SK-N-SH (cell line): Measurements from ENCODE around the gene RAPGEF1.

Experiments
- CHD2 ChIP-seq: fragments of 150-350 bp; IDR thresholded peaks from 2 replicates; pipeline ENCODE4 v1.6.1; 2018; ENCODE audit warnings: low read length; ENCODE audit not compliant: partially characterized antibody
- EP300 ChIP-seq, 2 experiments: IDR thresholded peaks; 2 replicates each; pipeline versions ENCODE4 v1.4.0 to v1.6.1; 2012; ENCODE audit warnings: borderline replicate concordance in 1 of 2, low read depth in 1 of 2, low read length in 1 of 2
- MXI1 ChIP-seq: IDR thresholded peaks from 2 replicates; pipeline ENCODE4 v1.6.1; 2012; ENCODE audit warnings: mild to moderate bottlenecking, low read depth, low read length, improper control_type of control experiment
- POLR2AphosphoS5 ChIP-seq: IDR thresholded peaks from 2 replicates; pipeline ENCODE4 v1.6.1; 2012; ENCODE audit warnings: low read depth, low read length
- RAD21 ChIP-seq: IDR thresholded peaks from 2 replicates; pipeline ENCODE4 v1.6.1; 2012; ENCODE audit warnings: mild to moderate bottlenecking, low read length
- SIN3A ChIP-seq: IDR thresholded peaks from 2 replicates; pipeline ENCODE4 v1.6.1; 2012; ENCODE audit warnings: low read depth, mild to moderate bottlenecking, low read length, moderate library complexity, borderline replicate concordance
- TEAD4 ChIP-seq: IDR thresholded peaks from 2 replicates; pipeline ENCODE4 v1.4.0; 2012; ENCODE audit warnings: mild to moderate bottlenecking, borderline replicate concordance; ENCODE audit not compliant: insufficient read depth
- TF ChIP-seq, protein P1 (sequence below): fragments of 200-600 bp; sonication (generic); IDR thresholded peaks from 2 replicates; pipeline ENCODE4 v1.6.1; 2017; ENCODE audit warnings: antibody characterized with exemption, mild to moderate bottlenecking, moderate library complexity
- TF ChIP-seq, protein P2 (sequence below): IDR thresholded peaks from 2 replicates; pipeline ENCODE4 v1.6.1; 2012; ENCODE audit warnings: mild to moderate bottlenecking, low read depth, low read length, moderate library complexity
- TF ChIP-seq, protein P3 (sequence below): IDR thresholded peaks from 2 replicates; pipeline ENCODE4 v1.4.0; 2012; ENCODE audit warnings: low read depth

DNA sequence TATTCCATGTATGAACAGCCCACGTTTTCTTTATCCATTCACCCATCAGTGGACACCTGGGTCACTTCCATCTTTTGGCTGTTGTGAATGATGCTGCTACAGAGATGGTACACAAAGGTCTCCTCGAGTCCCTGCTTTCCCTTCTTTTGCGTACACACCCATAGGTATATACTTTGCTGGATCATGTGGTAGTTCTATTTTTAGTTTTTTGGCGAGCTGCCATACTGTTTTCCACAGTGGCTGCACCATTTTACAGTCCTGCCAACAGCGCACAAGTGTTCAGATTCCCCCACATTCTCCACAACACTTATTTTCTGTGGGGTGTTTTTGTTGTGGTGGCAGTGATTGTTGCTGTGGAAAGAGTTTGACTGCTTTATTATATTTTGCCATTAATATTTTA lies 16.2 kb downstream of the RAPGEF1 start:
- TF ChIP-seq, protein P1, sequence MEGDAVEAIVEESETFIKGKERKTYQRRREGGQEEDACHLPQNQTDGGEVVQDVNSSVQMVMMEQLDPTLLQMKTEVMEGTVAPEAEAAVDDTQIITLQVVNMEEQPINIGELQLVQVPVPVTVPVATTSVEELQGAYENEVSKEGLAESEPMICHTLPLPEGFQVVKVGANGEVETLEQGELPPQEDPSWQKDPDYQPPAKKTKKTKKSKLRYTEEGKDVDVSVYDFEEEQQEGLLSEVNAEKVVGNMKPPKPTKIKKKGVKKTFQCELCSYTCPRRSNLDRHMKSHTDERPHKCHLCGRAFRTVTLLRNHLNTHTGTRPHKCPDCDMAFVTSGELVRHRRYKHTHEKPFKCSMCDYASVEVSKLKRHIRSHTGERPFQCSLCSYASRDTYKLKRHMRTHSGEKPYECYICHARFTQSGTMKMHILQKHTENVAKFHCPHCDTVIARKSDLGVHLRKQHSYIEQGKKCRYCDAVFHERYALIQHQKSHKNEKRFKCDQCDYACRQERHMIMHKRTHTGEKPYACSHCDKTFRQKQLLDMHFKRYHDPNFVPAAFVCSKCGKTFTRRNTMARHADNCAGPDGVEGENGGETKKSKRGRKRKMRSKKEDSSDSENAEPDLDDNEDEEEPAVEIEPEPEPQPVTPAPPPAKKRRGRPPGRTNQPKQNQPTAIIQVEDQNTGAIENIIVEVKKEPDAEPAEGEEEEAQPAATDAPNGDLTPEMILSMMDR: no peak
- TF ChIP-seq POLR2AphosphoS5 (no peak), EP300 (IDR thresholded peaks at IDR 0.05; ENCODE audit: borderline replicate concordance in 1 of 2, low read depth in 1 of 2, low read length in 1 of 2) (no peak), TEAD4 (no peak), MXI1 (no peak), RAD21 (no peak), CHD2 (no peak), SIN3A (no peak)
- TF ChIP-seq, protein P2, sequence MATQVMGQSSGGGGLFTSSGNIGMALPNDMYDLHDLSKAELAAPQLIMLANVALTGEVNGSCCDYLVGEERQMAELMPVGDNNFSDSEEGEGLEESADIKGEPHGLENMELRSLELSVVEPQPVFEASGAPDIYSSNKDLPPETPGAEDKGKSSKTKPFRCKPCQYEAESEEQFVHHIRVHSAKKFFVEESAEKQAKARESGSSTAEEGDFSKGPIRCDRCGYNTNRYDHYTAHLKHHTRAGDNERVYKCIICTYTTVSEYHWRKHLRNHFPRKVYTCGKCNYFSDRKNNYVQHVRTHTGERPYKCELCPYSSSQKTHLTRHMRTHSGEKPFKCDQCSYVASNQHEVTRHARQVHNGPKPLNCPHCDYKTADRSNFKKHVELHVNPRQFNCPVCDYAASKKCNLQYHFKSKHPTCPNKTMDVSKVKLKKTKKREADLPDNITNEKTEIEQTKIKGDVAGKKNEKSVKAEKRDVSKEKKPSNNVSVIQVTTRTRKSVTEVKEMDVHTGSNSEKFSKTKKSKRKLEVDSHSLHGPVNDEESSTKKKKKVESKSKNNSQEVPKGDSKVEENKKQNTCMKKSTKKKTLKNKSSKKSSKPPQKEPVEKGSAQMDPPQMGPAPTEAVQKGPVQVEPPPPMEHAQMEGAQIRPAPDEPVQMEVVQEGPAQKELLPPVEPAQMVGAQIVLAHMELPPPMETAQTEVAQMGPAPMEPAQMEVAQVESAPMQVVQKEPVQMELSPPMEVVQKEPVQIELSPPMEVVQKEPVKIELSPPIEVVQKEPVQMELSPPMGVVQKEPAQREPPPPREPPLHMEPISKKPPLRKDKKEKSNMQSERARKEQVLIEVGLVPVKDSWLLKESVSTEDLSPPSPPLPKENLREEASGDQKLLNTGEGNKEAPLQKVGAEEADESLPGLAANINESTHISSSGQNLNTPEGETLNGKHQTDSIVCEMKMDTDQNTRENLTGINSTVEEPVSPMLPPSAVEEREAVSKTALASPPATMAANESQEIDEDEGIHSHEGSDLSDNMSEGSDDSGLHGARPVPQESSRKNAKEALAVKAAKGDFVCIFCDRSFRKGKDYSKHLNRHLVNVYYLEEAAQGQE: no peak
- TF ChIP-seq, protein P3, sequence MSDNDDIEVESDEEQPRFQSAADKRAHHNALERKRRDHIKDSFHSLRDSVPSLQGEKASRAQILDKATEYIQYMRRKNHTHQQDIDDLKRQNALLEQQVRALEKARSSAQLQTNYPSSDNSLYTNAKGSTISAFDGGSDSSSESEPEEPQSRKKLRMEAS: no peak
